GM12878 (cell line): ENCODE measurements around the gene NKIRAS2. TPM values are rescaled to one million over a fixed set of nuclear protein-coding genes. Genes with fewer than 3 reads are reported as not detected.
"Not testable (repeated sequence)": the region's sequence is repeated elsewhere in the genome, so short reads cannot be mapped to it uniquely, and the experiment has no call there.

Source experiments
- ATAC-seq: fragments of 200-7000 bp; cut with Tn5 transposase; 3 replicates; pipeline ENCODE4 v1.9.1; 2020; ENCODE audit warnings: mild to moderate bottlenecking, moderate library complexity
- BruUV-seq: library from RNA; stranded (reverse); fragments of 400-500 nt; replicated peaks from 2 replicates; lab custom pipeline; 2021; lab: Mats Ljungman, UMichigan
- CTCF ChIA-PET: fragments of 300-600 bp; sonication (Branson Sonifier 250); formaldehyde crosslinking; extraction: SDS; loops from one replicate; lab custom pipeline; 2021; ENCODE audit warnings: inconsistent platforms; lab: Yijun Ruan, JAX
- POLR2A ChIA-PET: fragments of 350-600 bp; formaldehyde crosslinking; extraction: SDS; loops from one replicate; lab custom pipeline; 2021; ENCODE audit warnings: inconsistent platforms; lab: Charles Lee
- RAD21 ChIA-PET: fragments of 300-600 bp; sonication (Branson Sonifier 250); formaldehyde crosslinking; loops from one replicate; lab custom pipeline; 2023; ENCODE audit warnings: antibody characterized with exemption; ENCODE audit not compliant: unreplicated experiment; lab: Charles Lee
- SMC1A ChIA-PET: fragments of 300-600 bp; sonication (Branson Sonifier 250); formaldehyde crosslinking; loops from one replicate; lab custom pipeline; 2023; ENCODE audit not compliant: unreplicated experiment, uncharacterized antibody; lab: Charles Lee
- DNase-seq: peaks from one replicate; pipeline ENCODE4 v3.0.0-alpha.2; 2011; ENCODE audit warnings: low read depth, low spot score
- FAIRE-seq: peaks from 3 replicates; lab custom pipeline; 2011; peaks lifted over from hg19 to GRCh38; lab: Jason Lieb, UNC
- H2AFZ ChIP-seq: 2 replicates; pipeline ENCODE4 v1.6.0; 2011; ENCODE audit warnings: low read depth, low read length, control low read depth; ENCODE audit not compliant: control insufficient read depth
- H3K27ac ChIP-seq: 2 replicates; pipeline ENCODE4 v1.5.1; 2011; ENCODE audit warnings: control low read depth; ENCODE audit not compliant: control insufficient read depth, insufficient read depth
- H3K27me3 ChIP-seq, 2 experiments: replicated peaks in 1 of 2; 2 replicates each; pipeline versions ENCODE4 v1.6.0 to v1.6.1; 2011; ENCODE audit warnings: low read length in 1 of 2; ENCODE audit not compliant: control insufficient read depth in 2 of 2, insufficient read depth in 2 of 2
- H3K36me3 ChIP-seq, 2 experiments: 2 replicates each; pipeline ENCODE4 v1.5.1; 2011; ENCODE audit warnings: low read length in 1 of 2; ENCODE audit not compliant: control insufficient read depth in 2 of 2, insufficient read depth in 2 of 2
- H3K4me1 ChIP-seq: 2 replicates; pipeline ENCODE4 v1.6.1; 2011; ENCODE audit warnings: mild to moderate bottlenecking, low read length, moderate library complexity, mixed read lengths; ENCODE audit not compliant: control insufficient read depth, insufficient read depth
- H3K4me2 ChIP-seq: 2 replicates; pipeline ENCODE4 v1.6.0; 2011; ENCODE audit warnings: control low read depth; ENCODE audit not compliant: control insufficient read depth, insufficient read depth
- H3K4me3 ChIP-seq: fragments of 200-600 bp; sonication (generic); 2 replicates; pipeline ENCODE4 v1.5.1; 2016
- H3K79me2 ChIP-seq: 2 replicates; pipeline ENCODE4 v1.6.0; 2011; ENCODE audit warnings: low read length; ENCODE audit not compliant: control insufficient read depth, insufficient read depth
- H3K9ac ChIP-seq: 2 replicates; pipeline ENCODE4 v1.8.0; 2011; ENCODE audit warnings: low read length, control low read depth, mixed read lengths; ENCODE audit not compliant: control insufficient read depth, insufficient read depth
- H3K9me3 ChIP-seq: replicated peaks from 3 replicates; pipeline ENCODE4 v1.5.1; 2011; ENCODE audit warnings: mild to moderate bottlenecking, low read length; ENCODE audit not compliant: control insufficient read depth, insufficient read depth
- H4K20me1 ChIP-seq: 2 replicates; pipeline ENCODE4 v1.6.0; 2011; ENCODE audit not compliant: control insufficient read depth, insufficient read depth
- NFYB ChIP-seq: IDR thresholded peaks from 2 replicates; pipeline ENCODE4 v1.6.1; 2011; ENCODE audit warnings: low read depth, mild to moderate bottlenecking, low read length, improper control_type of control experiment, moderate library complexity; ENCODE audit not compliant: insufficient read depth
- SIN3A ChIP-seq: IDR thresholded peaks from 2 replicates; pipeline ENCODE4 v1.6.1; 2012; ENCODE audit warnings: low read depth, low read length, improper control_type of control experiment
- ZBED1 ChIP-seq: IDR thresholded peaks from 2 replicates; pipeline ENCODE4 v1.6.1; 2016; ENCODE audit warnings: borderline replicate concordance
- ZNF274 ChIP-seq: IDR thresholded peaks from one replicate; pipeline ENCODE4 v1.8.0; 2011; ENCODE audit not compliant: insufficient read length, insufficient read depth
- WGBS: methylation state at CpG from one replicate; pipeline ENCODE4 v1.1.6; 2016; ENCODE audit warnings: low lambda C conversion rate; ENCODE audit not compliant: insufficient replicate concordance, insufficient coverage; ENCODE audit errors: missing lambda C conversion rate; 5-methylcytosine and 5-hydroxymethylcytosine counted together
- in situ Hi-C: fragments of 300-500 bp; cut with MboI; formaldehyde crosslinking; loops from 9 replicates; pipeline ENCODE4 v1.14.3; 2018; ENCODE audit warnings: mixed read lengths
- intact Hi-C: fragments of 100-400 bp; cut with micrococcal nuclease; formaldehyde crosslinking; loops from one replicate; pipeline ENCODE4 v1.14.2; 2022; ENCODE audit not compliant: unreplicated experiment
- polyA plus RNA-seq, 11 experiments: library from polyadenylated mRNA; depleted of rRNA in 4 of 11; unstranded in 6 of 11; stranded (reverse) in 5 of 11; fragments of >200 nt; fragmentation: Nextera tagmentation in 4 of 11; fragmentation: Illumina TruSeq in 1 of 11; extraction: Ambion mirVana in 4 of 11; extraction: Trizol in 1 of 11; gene quantifications; 1 replicate in 1 of 11; 2 replicates in 10 of 11; pipeline versions ENCODE4 v1.2.1 to v1.2.3, GENCODE V29; 2011 to 2016; ENCODE audit warnings: inconsistent platforms in 2 of 11, missing spikeins in 2 of 11, low read depth in 1 of 11
- total RNA-seq, 4 experiments: library from RNA; depleted of rRNA in 3 of 4; stranded (reverse); fragments of >200 nt in 3 of 4; fragmentation: Illumina TruSeq in 1 of 4; extraction: Trizol in 1 of 4; gene quantifications; 2 replicates each; pipeline versions ENCODE4 v1.2.1 to v1.2.3, GENCODE V29; 2013 to 2021

The NKIRAS2 gene
- total and polyA plus RNA-seq, 10 of the 15 experiments (the other 5 are each of a cell fraction or from before 2014, with no cell fraction given): 6.4 to 49.7 (median 27.2) TPM

DNA sequence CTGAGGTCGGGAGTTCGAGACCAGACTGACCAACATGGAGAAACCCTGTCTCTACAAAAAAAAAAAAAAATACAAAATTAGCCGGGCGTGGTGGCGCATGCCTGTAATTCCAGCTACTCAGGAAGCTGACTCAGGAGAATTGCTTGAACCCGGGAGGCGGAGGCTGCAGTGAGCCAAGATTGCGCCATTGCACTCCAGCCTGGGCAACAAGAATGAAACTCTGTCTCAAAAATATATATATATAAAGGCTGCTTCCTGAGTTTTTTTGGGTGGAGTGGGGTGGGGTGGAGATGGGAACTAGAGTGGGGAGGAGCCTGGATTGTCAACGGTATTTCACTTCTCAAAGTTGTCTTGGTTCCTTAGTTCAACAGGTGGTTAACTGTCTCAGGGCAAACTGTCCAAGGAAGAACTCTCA lies 9.6 kb upstream of the NKIRAS2 start:
- H2AFZ ChIP-seq, POLR2A ChIA-PET, H3K9me3 ChIP-seq, SMC1A ChIA-PET, BruUV-seq, H3K9ac ChIP-seq, H3K4me2 ChIP-seq, H3K36me3 ChIP-seq, H4K20me1 ChIP-seq, DNase-seq, H3K4me1 ChIP-seq, intact Hi-C loops, H3K27me3 ChIP-seq, H3K27ac ChIP-seq, ATAC-seq, H3K4me3 ChIP-seq, FAIRE-seq: not testable (repeated sequence)
- RAD21 ChIA-PET: interaction anchor here (1.9 kb wide), 1 partner anchor 46 kb away, joined by 9 read pairs; no protein-coding TSS in a partner anchor
- in situ Hi-C loops: loop anchor here (25.0 kb wide), 1 partner anchor 1202 kb away; the partner anchor contains the start of gene TMEM106A
- WGBS: 76% methylated on average over 7 of the region's 9 CpGs
- CTCF ChIA-PET: interaction anchor here (1.4 kb wide), 1 partner anchor 103 kb away, joined by 3 read pairs; no protein-coding TSS in a partner anchor
- peaks cover 78% of the 10 kb centered on the region for H3K79me2 ChIP-seq

DNA sequence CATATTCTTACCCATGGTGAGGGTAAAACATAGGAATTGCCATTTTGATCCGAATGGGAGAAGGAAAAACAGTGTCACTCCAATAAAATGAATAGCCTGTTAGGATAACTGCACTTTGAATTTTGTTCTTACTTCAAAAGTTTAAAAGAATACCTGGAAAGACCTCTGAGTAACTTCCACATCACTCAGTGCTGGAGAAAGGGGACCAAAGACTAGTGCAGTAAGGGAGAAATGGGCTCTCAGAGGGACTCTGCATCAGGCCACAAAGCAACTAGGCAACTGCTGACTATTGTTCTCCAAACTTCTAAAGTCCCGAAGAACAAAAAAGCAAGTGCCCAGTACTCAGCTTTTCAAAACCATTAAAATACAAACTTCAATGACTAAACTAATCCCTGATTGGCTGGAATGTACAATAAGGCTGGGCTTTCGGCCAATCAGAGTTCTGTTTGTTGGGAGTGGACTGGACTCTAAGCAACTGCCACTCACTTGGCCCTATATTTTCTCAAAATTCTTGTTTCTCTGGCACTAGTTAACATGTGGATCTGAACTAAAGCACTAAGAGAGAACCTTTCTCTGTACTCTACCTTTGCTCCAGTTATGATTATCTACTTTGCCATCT lies 8.9 kb upstream of the NKIRAS2 start:
- Histone ChIP-seq H3K4me2 (no peak overlapping the region), H3K36me3 (peaks cover 0 to 3% of the 10 kb centered on the region in 2 experiments; a peak in 2 of 4 replicates), H4K20me1 (0 out of 2 replicates have a peak, but pooled peaks cover 4% of the 10 kb centered on the region), H3K9ac (no peak overlapping the region), H2AFZ (no peak overlapping the region), H3K79me2 (peaks cover 83% of the 10 kb centered on the region), H3K4me3 (no peak overlapping the region), H3K9me3 (no peaks in the 10 kb centered on the region), H3K27ac (no peak overlapping the region), H3K4me1 (peaks cover 9% of the 10 kb centered on the region), H3K27me3 (no peaks in the 10 kb centered on the region)
- SMC1A ChIA-PET: interaction anchor here (1.5 kb wide), 1 partner anchor 46 kb away, joined by 5 read pairs; no protein-coding TSS in a partner anchor
- POLR2A ChIA-PET: no interaction called here
- 98% methylated on average over 3 of the region's 3 CpGs for whole genome bisulfite sequencing
- in situ Hi-C loops: loop anchor here (25.0 kb wide), 1 partner anchor 1201 kb away; the partner anchor contains the start of gene TMEM106A
- FAIRE-seq: no peak
- RAD21 ChIA-PET: no interaction called here
- CTCF ChIA-PET: interaction anchor here (1.6 kb wide), 1 partner anchor 13 kb away, joined by 7 read pairs; no protein-coding TSS in a partner anchor
- TSS peak; percentile 11 for BruUV-seq
- peak; percentile 46 for ATAC-seq
- no peak for DNase-seq
- 0 out of 2 replicates have a peak, but pooled peaks have one; percentile 22 for TF ChIP-seq NFYB
- TF ChIP-seq ZBED1: no peak
- TF ChIP-seq ZNF274: no peak
- TF ChIP-seq SIN3A: no peak
- intact Hi-C loops: no loop called here

DNA sequence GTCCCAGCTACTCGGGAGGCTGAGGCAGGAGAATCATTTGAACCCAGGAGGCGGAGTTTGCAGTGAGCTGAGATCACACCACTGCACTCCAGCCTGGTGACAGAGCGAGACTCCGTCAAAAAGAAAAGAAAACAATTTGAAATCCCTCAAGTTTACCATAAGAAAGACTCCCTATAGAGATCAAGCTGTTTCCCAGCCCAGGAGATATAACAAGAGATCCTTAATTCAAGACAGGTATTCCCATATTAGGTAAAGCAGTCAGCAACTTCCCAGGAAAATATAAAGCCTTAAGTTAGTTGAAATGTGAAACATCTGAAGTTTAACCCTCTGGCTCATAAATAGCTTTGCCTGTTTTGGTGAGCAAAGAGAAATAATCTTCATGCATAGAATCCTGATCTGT lies 7.5 kb upstream of the NKIRAS2 start:
- BruUV-seq, intact Hi-C loops: not testable (repeated sequence)
- CTCF ChIA-PET: interaction anchor here (0.6 to 1.6 kb wide), 3 partner anchors 10 to 28 kb away, joined by 3 to 7 read pairs (median 5); no protein-coding TSS in a partner anchor

More for the DNA sequence above, 7.5 kb upstream of the NKIRAS2 start:
- not testable (repeated sequence) for H3K27me3 ChIP-seq, H3K9ac ChIP-seq, H3K4me1 ChIP-seq, H3K4me2 ChIP-seq, H3K9me3 ChIP-seq, H3K36me3 ChIP-seq, DNase-seq, ATAC-seq, H4K20me1 ChIP-seq, H3K4me3 ChIP-seq, H2AFZ ChIP-seq, H3K27ac ChIP-seq, FAIRE-seq
- SMC1A ChIA-PET: interaction anchor here (1.1 to 1.5 kb wide), 3 partner anchors 48 to 108 kb away, joined by 3 to 5 read pairs (median 3); partner anchors contain the start of gene KAT2A
- POLR2A ChIA-PET: interaction anchor here (1.2 kb wide), 1 partner anchor 18 kb away, joined by 5 read pairs; no protein-coding TSS in a partner anchor
- RAD21 ChIA-PET: interaction anchor here (0.6 to 1.4 kb wide), 4 partner anchors 16 to 109 kb away, joined by 3 to 4 read pairs (median 4); partner anchors contain the start of gene KAT2A
- WGBS: 95% methylated on average over 4 of the region's 4 CpGs
- in situ Hi-C loops: loop anchor here (25.0 kb wide), 1 partner anchor 1200 kb away; the partner anchor contains the start of gene TMEM106A
- peaks cover 88% of the 10 kb centered on the region for H3K79me2 ChIP-seq
